GM12878 (cell line): Measurements from ENCODE around the gene MRPL37.

ENCODE experiments used
- CHD4 ChIP-seq: fragments of 200-600 bp; sonication (generic); IDR thresholded peaks from 2 replicates; pipeline ENCODE4 v1.6.1; 2016; ENCODE audit warnings: mild to moderate bottlenecking
- CTCF ChIP-seq, 3 experiments: IDR thresholded peaks in 2 of 3; conservative IDR thresholded peaks in 1 of 3; 2 replicates each; pipeline ENCODE4 v1.5.1; 2011; ENCODE audit warnings: low read depth in 3 of 3, low read length in 3 of 3, mild to moderate bottlenecking in 3 of 3, control low read depth in 2 of 3, moderate library complexity in 2 of 3, inconsistent platforms in 1 of 3, mixed read lengths in 1 of 3; ENCODE audit not compliant: control insufficient read depth in 2 of 3, insufficient read depth in 1 of 3; ENCODE audit errors: extremely low read depth in 1 of 3
- GABPA ChIP-seq: IDR thresholded peaks from 2 replicates; pipeline ENCODE4 v1.6.1; 2014; ENCODE audit warnings: antibody characterized with exemption, low read depth, mild to moderate bottlenecking, inconsistent platforms
- NFYA ChIP-seq: IDR thresholded peaks from 2 replicates; pipeline ENCODE4 v1.6.1; 2011; ENCODE audit warnings: low read depth, mild to moderate bottlenecking, low read length, improper control_type of control experiment, borderline replicate concordance
- NR2C2 ChIP-seq: IDR thresholded peaks from 2 replicates; pipeline ENCODE4 v1.6.1; 2011; ENCODE audit warnings: borderline replicate concordance, low read depth; ENCODE audit not compliant: control insufficient read depth, insufficient read length
- NRF1 ChIP-seq: conservative IDR thresholded peaks from 2 replicates; pipeline ENCODE4 v1.6.1; 2011; ENCODE audit warnings: mild to moderate bottlenecking, low read depth, low read length, improper control_type of control experiment
- REST ChIP-seq: IDR thresholded peaks from 2 replicates; pipeline ENCODE4 v1.6.1; 2012; ENCODE audit warnings: mild to moderate bottlenecking, low read depth, low read length
- SMAD1 ChIP-seq: fragments of 450-650 bp; IDR thresholded peaks from 2 replicates; pipeline ENCODE4 v1.6.1; 2018; ENCODE audit warnings: mild to moderate bottlenecking, low read depth; ENCODE audit not compliant: partially characterized antibody
- TCF3 ChIP-seq: IDR thresholded peaks from 2 replicates; pipeline ENCODE4 v1.6.1; 2012; ENCODE audit warnings: low read depth, mild to moderate bottlenecking, low read length, borderline replicate concordance; ENCODE audit not compliant: insufficient read depth
- ZNF274 ChIP-seq: IDR thresholded peaks from one replicate; pipeline ENCODE4 v1.8.0; 2011; ENCODE audit not compliant: insufficient read length, insufficient read depth
- ZNF687 ChIP-seq: fragments of 450-650 bp; IDR thresholded peaks from 2 replicates; pipeline ENCODE4 v1.6.1; 2017; ENCODE audit warnings: mild to moderate bottlenecking, moderate library complexity

- TF ChIP-seq CTCF (IDR thresholded peaks at IDR 0.05 in 2 of 3, conservative IDR thresholded peaks at IDR 0.05 in 1 of 3; ENCODE audit: control insufficient read depth in 2 of 3, extremely low read depth in 1 of 3, insufficient read depth in 1 of 3, low read depth in 3 of 3, low read length in 3 of 3) (no peak), CHD4 (no peak), REST (no peak), NR2C2 (no peak), ZNF274 (no peak), SMAD1 (no peak), TCF3 (no peak), NRF1 (no peak), NFYA (no peak), ZNF687 (no peak), GABPA (no peak)
These were observed 42.6 kb upstream of the MRPL37 start for GRCh38 chr1:54157401-54157800.
